Left lobe of liver (tissue), 2 donors: ENCODE data around the gene WDR49. TPM values are rescaled to one million over a fixed set of nuclear protein-coding genes. Genes with fewer than 3 reads are reported as not detected.

ENCODE experiments used
- ATAC-seq: fragments of 200-7000 bp; cut with Tn5 transposase; one replicate; pipeline ENCODE4 v1.9.1; 2020; ENCODE audit warnings: mild to moderate bottlenecking, moderate library complexity
- DNase-seq: peaks from one replicate; pipeline ENCODE4 v3.0.0-alpha.2; 2020; ENCODE audit warnings: low spot score
- total RNA-seq: library from RNA; stranded (reverse); gene quantifications from one replicate; pipeline ENCODE4 v1.2.1, GENCODE V29; 2021
- donor health status: DM: no; HTN: no; CAD: no; lungs with moderate emphysema.
- donor health status: DM: no; HTN: yes; CAD: no.

Gene WDR49
- total RNA-seq, 1 donor from 2014 or later = not detected

DNA sequence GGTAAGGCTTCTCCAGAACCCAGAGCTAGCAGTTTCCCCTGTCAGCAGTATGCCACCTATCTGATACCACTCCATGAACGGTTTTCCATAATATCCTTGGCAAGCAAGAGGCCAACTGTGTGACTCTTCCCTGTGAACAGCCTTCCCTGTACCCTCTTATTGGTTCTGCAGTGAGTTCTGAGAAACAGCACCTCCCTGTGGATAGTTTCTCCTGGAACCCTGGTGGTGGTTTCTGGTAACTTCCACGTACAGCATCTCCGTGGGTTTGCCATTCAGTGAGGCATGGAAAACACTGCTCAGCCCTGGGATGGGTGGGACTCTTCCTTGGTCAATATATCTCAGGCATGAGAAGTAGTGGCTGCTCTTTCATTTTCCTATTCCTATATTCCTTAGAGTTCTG, 160.5 kb downstream of the WDR49 start:
- ATAC-seq = no peak
- no peak for DNase-seq

DNA sequence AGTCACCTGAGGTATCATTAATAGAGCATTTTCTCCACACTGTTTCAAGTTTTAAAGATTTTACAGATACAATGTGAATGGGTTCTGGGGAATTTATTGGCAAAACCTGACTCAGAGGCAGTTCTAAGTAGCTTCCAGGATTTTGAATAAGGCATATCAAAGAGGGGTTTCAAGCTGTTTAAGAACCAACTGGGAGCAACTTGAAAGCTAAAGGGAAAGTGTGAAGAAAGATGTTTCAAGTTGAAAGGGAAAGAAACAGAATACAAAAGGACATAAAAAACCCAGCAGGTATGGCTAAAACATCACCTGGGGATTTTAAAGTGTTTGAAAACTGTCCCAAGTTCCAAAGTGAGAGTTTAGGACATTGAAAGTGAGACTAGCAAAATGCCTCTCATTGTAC, 162.1 kb downstream of the WDR49 start:
- no peak for DNase-seq
- ATAC-seq = no peak

DNA sequence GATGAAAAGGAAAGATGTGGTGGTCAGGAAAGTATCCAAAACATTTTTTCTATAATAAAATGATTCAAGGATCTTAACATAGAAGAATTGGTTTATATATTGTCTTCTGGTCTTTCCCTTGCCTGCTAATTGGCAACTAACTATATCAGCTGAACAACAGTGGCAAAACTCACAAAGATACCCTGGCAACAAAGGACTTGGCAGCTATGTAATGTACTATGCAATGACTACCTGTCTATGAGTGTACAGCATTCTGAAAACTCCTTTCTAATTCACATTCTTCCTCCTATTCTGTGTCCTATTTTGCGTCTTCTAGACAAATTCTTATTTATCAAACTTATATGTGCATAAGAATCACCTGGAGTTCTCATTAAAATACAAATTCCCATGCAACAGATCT, 164.2 kb downstream of the WDR49 start:
- DNase-seq (no peak), ATAC-seq (no peak)

DNA sequence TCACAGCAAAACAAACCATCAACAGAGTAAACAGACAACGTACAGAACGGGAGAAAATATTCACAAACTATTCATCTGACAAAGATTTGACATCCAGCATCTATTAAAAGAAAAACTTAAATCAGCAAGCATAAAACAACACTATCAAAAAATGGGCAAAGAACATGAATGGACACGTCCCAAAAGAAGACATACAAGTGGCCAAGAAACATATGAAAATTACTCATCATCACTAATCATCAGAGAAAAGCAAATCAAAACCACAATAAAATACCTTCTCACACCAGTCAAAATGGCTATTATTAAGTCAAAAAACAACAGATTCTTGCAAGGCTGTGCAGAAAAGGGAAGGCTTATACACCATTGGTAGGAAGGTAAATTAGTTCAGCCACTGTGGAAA, 166.2 kb downstream of the WDR49 start:
- ATAC-seq = no peak
- no peak for DNase-seq

DNA sequence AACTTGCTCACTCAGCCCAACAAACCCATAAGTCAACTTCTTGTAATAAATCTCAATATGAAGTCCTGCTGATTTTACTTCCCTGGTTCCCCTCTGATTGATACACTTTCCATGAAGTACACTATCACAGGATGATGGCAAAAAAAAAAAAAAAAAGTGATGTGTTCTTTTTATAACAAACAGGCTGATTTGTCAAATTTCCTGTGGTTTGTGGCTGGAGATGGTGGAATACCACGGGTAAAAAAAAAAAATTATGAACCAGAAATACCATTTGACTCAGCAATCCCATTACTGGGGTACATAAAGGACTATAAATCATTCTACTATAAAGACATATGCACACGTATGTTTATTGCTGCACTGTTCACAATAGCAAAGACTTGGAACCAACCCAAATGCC, 169.2 kb downstream of the WDR49 start:
- DNase-seq (no peak), ATAC-seq (no peak)

DNA sequence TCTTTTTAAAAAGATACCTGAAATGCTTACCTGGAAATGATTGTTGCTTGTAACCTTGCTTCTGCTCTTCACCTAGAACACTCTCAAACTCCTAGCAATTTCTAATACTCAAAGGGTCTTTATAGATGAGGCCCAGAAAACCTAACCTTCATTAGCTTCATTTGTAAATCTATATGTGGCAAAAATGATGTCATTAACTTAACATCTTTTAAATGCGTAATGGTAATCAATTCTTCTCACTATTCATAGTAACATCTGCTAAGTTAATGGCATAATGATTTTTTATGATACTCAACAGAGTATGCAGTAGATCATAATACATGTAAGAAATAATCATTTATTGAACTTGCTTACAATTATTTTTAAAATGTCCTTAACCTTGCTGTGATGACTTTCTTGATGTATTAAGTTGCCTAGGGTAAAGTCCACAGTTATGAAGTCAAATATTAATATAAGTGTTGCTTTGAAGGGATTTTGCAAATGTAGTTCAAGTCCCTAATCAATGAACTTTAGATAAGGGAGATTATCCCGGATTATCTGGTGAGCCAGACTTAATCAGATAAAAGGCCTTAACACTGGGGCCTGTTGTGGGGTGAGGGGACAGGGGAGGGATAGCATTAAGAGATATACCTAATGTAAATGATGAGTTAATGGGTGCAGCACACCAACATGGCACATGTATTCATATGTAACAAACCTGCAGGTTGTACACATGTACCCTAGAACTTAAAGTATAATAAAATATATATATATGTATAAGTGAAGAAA, 169.8 kb downstream of the WDR49 start:
- DNase-seq (no peak), ATAC-seq (no peak)

DNA sequence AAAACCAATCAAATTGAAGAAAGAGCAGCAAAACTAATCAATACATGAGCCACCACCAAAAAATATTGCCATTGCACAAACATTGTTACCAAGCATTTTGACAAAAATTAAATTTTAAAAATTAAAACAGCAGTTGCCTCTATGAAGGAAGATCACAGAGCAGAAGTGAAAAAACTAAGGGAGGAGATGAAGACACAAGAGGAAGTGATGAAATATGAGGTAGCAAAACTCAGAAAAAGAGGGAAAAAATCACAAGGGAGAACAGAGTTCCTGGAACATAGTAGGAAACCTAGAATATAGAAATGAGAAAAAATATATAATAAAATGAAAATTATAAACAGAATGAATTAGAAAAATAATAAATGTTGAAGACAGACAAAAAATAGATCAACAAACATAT, 172.6 kb downstream of the WDR49 start:
- ATAC-seq (no peak), DNase-seq (no peak)

DNA sequence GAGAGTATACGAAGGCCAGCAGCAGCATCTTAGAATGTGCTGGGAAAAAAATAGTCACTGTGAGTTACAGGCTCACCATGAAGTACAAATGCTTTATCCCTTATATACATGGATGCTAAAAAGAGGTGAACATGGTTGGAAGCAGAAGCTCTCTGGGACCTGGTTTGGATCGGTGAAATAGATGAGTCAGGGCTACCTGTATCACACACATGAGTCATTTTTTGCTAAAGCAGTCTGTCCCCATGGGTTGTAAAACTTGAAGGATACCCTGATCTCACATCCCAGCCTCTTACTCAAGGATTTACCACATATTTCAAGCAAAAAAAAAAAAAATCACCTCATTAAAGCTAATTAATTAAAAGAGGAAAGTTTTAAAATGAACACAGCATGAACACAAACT, 173.0 kb downstream of the WDR49 start:
- ATAC-seq (no peak), DNase-seq (no peak)

DNA sequence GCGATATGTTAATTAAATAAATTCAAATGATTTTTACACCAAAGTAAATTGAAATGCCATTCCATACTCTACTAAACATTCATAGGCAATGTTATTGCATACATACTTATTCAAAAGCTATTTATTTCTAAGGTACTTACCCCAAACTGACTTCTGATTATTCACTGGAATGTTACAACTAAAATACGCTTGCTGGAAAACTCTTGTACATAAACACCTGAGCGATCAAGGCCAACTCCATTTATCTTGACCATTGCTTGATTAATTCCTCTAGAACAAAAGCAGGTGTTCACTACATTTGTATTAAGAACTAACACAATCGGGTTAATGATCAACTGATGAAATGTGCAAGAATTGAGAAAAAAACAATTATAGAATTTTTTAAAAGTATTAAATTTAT, 179.9 kb downstream of the WDR49 start, which contains the start of gene SERPINI2:
Gene SERPINI2, minus strand, starts transcription at position 180 of the 400 bp plus-strand sequence. CDS start 2,208 bp downstream, outside the sequence.
- ATAC-seq (no peak), DNase-seq (no peak)

DNA sequence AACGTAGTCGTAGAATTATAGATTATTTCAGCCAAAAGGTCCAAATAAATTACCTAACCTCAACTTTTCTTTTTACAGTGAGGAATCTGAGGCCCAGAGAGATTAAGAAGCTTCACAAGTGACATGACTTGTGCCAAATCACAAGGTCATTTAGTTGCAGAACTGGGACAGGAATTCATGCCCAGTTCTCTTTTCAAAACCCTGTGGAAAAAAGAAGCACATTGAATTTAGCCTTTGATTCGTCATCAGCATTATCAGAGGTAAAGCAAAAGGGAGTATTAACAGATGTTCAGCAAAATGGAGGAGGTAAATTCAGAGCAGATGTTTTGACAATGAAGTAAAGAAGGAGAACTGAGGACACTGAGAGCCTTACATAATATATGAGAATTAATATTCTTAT, 184.4 kb downstream of the WDR49 start:
- ATAC-seq (no peak), DNase-seq (no peak)

DNA sequence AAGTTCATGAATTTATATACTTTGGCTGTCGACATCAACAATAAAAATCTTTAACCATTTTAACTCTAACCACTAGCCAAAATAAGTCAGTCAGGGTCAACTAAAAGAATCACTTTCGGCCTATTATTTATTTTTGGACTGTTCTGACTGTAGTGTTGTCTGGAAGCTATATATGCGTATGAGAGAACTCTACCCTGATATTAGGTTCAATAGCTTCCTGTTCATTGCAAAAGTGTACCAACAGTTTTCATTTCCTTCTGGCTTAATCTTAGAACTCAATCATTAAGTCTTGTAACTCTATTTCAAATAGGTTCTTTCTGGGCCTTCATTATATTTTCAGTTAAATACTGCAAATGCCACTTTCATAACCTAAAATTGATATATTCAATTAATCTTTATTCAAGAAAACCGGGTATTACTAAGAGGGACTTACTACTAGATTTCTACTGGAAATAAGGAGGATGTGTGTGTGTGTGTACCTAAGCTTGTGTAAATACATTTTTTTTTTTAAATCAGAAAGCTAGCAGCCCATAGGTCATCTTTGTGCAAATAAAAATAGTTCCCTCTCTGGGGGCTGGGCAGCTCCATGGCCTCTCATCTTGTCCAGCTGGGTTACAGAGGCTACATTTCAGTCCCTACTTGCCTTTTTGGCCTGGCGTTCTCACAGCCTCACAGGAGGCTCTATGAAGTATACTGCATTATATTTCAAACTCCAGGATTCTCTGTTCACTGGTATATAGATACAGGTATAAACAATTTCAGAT, 185.7 kb downstream of the WDR49 start:
- ATAC-seq = no peak
- no peak for DNase-seq

DNA sequence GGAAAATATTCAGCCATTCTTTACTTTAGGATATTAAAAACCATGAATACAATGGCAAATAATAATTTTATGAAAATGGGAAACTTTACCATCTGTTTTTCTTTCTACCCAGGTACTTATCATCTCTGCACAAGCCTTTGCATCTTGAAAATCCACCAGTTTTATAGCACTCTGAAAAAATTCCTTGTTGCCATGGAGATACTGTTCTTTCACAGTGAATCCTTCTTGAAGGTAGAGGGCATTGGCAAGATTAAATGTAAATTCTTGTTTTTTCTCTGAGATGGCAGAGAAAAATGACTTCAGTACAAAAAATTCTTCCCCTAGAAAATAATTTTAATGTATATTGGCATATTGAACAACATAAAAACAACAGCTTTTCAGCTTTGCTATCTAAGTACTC, 186.8 kb downstream of the WDR49 start:
- DNase-seq = no peak
- no peak for ATAC-seq

DNA sequence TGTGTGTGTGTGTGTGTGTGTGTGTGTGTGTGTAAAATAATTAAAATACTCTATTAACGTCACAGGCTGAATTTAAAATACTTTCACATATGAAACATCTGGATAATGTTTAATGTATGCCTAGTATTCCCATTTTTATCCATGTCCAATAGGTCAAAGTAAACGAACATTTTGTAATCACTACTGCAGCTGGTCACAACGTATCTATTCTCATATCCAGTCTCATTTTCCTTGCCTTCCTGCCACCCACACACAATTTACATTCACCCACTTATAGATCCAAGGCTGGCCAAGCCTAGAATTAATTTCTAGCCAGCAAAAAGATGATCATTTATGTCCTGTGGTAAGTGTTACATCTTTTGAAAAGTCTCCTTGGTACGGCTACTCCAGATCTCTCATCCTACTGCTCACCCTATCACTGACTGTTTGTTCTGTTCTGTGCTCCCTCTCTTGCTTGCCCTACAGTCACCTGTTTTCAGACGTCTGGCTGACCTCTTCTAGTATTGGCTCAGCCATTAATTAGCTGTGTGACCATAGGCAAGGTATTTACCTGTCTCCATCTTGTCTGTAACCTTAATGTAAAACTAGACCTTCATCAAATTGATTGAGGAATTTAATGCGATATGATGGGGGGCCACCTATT, 197.5 kb downstream of the WDR49 start:
- DNase-seq (no peak), ATAC-seq (no peak)

DNA sequence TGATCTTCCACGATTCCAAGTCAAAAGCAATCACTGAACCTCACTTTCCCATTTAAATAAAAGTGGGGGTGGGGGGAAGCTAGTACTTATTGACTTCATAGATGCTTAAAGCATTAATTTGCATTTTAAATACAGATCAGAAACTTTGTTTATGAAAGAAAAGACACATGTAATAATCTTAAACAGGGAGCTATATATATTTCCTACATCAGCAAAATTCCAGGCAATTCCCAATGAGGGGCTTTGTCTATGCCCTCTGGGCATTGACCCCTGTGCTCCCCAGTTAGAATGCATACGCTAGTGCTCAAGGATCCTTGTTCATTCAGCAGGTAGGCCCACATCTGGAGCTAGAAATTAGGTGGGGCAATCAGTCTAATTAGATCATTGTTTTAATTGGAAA, 199.9 kb downstream of the WDR49 start:
- no peak for DNase-seq
- no peak for ATAC-seq

DNA sequence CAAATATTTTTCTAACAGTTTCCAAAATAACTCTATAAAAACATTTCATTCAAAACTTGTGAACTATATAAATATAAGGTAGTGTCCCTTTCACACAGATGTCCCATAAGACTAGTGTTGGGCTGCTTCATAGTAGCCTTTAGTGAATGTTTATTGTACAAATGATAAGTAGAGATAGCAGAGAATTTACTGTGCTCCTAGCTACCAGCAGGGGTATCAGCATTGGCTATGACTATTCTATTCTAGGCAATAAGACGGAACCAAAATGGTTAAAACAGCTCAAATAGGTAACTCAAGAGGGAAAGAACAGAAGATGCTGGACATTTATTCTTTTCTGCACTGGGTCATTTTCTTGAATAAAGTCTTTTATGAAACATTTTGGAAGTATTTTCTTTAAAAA, 202.5 kb downstream of the WDR49 start:
- DNase-seq (no peak), ATAC-seq (no peak)

DNA sequence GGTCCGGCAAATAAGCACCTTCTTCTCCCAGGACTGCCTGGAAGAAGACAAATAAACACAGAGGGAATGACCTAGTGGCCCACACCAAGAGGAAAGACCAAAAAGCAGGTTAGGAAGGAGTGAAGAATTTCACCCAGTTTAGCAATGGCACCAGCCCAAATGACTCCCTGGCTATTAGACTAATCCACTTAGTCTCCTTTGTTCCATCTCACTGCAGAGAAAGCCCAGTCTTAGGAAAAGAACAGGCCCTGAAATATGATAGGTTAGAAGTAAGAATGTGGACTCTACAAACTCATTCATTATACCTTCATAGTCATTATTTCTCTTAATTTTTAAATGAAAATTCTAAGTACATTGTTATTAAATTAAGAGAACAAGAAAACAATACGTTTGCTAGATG, 203.1 kb downstream of the WDR49 start:
- no peak for DNase-seq
- ATAC-seq = no peak

DNA sequence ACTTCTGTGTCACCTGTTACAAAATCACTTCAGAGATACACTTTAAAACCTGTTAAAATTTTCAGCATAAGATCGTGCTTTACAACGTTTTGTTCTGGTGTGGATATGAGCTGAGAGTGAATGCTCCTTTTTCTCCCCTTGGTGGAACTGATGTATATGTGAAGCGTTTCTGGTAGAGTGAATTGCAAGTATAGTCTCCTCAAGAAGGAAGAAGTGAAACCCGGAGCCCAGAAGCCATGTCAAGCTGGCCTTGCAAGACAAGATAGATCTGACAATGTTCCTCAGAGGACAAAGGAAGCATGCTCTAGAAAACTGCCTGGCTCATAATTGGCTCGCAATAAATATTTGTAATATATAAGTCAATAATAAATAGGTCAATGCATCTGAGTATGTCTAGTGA, 203.5 kb downstream of the WDR49 start:
- no peak for ATAC-seq
- DNase-seq = no peak

DNA sequence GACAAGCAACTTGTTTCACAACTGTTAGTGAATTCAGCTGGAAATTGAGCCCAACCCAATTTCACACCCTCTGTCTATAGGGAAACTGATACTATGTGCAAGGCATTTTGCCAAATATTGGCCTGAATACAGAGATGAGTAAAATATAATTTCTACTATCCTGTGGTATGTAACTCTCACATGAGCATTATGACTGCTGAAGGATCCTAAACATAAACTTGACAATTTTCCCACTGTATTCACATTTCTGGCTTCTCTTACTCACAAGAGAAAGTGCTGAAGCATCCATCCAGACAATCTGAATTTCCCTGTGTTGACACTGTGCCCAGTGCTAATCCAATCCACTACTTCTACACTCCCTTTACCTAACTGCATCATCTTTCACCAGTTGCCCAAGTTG, 208.3 kb downstream of the WDR49 start:
- DNase-seq = no peak
- ATAC-seq = no peak

DNA sequence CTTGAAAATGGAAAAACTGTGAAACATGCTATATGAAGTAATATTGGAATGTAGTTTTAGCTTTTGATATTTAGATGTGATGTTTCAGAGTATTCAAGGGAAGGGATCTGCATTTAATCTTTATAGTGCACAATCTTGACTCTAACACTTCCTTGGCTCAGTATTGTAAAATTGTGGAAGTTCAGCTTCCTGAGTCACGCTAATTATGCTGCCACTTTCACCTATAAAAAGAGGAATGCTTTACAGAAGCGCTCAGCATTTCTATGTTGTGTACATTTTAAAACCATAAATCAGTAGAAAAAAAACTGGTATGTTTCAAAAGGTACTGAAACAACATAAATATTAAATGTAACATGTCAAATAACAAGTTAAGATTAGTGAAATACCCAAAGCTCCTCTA, 212.5 kb downstream of the WDR49 start:
- no peak for ATAC-seq
- no peak for DNase-seq

DNA sequence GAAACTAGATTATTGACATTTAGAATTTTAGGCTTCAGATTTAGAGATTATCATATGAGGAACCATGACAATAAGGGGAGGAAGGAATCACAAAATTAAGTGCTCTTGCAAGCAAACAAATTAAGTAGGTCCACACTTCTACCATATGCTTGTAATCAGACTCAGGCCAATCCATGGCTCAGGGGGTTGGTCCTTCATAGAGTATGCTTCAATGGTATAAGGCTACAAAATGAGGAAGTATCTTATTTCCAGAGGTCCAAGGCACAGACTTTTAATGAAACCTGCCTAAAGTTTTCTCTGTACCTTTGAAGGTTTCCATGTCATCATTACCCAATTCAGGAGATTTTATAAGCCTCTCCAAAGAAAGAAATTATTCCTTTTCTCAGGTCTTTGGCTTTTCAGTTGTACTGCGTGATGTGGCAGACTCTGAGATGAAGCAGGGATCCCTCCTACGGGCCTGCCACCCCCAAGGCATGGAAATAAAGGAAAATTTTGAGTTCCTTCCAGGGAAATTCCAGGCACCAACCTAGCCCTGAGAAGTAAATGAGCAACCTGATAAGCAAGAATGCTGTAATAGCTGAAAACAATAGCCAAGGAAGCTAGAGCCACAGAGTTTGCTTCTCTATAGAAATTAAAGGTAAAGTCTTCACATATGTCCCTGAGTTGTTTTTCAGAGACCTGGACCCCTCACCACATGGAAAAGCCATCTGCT, 216.2 kb downstream of the WDR49 start:
- no peak for ATAC-seq
- no peak for DNase-seq
